Right lobe of liver (tissue), 6 donors: ENCODE results near the gene IVNS1ABP. TPM values are rescaled to one million over a fixed set of nuclear protein-coding genes. Genes with fewer than 3 reads are reported as not detected.

Experiments
- ATAC-seq, 4 donors: fragments of 200-7000 bp; cut with Tn5 transposase; one replicate each; pipeline ENCODE4 v1.9.1; 2020; ENCODE audit warnings: mild to moderate bottlenecking in 4 of 4, moderate library complexity in 4 of 4
- DNase-seq, 3 donors: peaks; one replicate each; pipeline ENCODE4 v3.0.0-alpha.2; 2020
- H3K27ac ChIP-seq, 3 donors: fragments of 200-600 bp; one replicate each; pipeline ENCODE4 v1.8.0; 2022
- H3K27me3 ChIP-seq, 2 donors: fragments of 200-600 bp; one replicate each; pipeline ENCODE4 v1.8.0; 2022
- H3K36me3 ChIP-seq, 4 donors: fragments of 200-600 bp; sonication (generic) in 1 of 4; one replicate each; pipeline versions ENCODE4 v1.5.1 to v1.8.0; 2017 to 2022; ENCODE audit warnings: control low read depth in 1 of 4
- H3K4me1 ChIP-seq, 4 donors: fragments of 200-600 bp; sonication (generic) in 1 of 4; one replicate each; pipeline versions ENCODE4 v1.5.1 to v1.8.0; 2017 to 2022; ENCODE audit warnings: control low read depth in 1 of 4
- H3K4me3 ChIP-seq, 3 donors: fragments of 200-600 bp; one replicate each; pipeline ENCODE4 v1.8.0; 2022
- H3K9me3 ChIP-seq, 4 donors: fragments of 200-600 bp; sonication (generic) in 1 of 4; one replicate each; pipeline versions ENCODE4 v1.5.1 to v1.8.0; 2017 to 2022; ENCODE audit warnings: control low read depth in 1 of 4
- POLR2A ChIP-seq: fragments of 450-650 bp; IDR thresholded peaks from one replicate; pipeline ENCODE4 v1.6.1; 2017; ENCODE audit warnings: antibody characterized with exemption, mild to moderate bottlenecking
- WGBS: methylation state at CpG from one replicate; pipeline ENCODE4 v1.1.6; 2018; ENCODE audit warnings: low coverage, low lambda C conversion rate; ENCODE audit not compliant: insufficient coverage; ENCODE audit errors: missing lambda C conversion rate; 5-methylcytosine and 5-hydroxymethylcytosine counted together
- intact Hi-C, 2 donors: fragments of 100-400 bp; cut with DNase I; formaldehyde crosslinking; loops; one replicate each; pipeline versions ENCODE4 v1.11.2 to v1.14.1; 2022
- total RNA-seq, 6 experiments: library from RNA; depleted of rRNA in 2 of 6; stranded (reverse); fragments of >200 nt in 2 of 6; fragmentation: NEBNext Ultra II Directional in 3 of 6; extraction: Animal tissue kit (Norgen Biotek cat#: 25700) in 3 of 6; gene quantifications; one replicate each; pipeline versions ENCODE4 v1.1.0 to v1.2.4, GENCODE V29; 2016 to 2023
- TF ChIP-seq, protein P1 (sequence below), 4 donors: fragments of 200-600 bp in 3 of 4; fragments of 450-650 bp in 1 of 4; IDR thresholded peaks; one replicate each; pipeline versions ENCODE4 v1.5.1 to v1.8.0; 2016 to 2022; ENCODE audit warnings: antibody characterized with exemption in 4 of 4, mild to moderate bottlenecking in 2 of 4
- donor health status: DM: no; HTN: yes; CAD: no.
- donor health status: DM: no; HTN: no; CAD: no.
- donor health status: DM: no; HTN: no; CAD: no.
- donor health status: DM: no; HTN: yes; CAD: no.
- donor health status: DM: no; HTN: yes; CAD: no.

IVNS1ABP gene
- total RNA-seq, 6 experiments from 2014 or later, result 17.0 to 38.3 (median 26.8) TPM

DNA sequence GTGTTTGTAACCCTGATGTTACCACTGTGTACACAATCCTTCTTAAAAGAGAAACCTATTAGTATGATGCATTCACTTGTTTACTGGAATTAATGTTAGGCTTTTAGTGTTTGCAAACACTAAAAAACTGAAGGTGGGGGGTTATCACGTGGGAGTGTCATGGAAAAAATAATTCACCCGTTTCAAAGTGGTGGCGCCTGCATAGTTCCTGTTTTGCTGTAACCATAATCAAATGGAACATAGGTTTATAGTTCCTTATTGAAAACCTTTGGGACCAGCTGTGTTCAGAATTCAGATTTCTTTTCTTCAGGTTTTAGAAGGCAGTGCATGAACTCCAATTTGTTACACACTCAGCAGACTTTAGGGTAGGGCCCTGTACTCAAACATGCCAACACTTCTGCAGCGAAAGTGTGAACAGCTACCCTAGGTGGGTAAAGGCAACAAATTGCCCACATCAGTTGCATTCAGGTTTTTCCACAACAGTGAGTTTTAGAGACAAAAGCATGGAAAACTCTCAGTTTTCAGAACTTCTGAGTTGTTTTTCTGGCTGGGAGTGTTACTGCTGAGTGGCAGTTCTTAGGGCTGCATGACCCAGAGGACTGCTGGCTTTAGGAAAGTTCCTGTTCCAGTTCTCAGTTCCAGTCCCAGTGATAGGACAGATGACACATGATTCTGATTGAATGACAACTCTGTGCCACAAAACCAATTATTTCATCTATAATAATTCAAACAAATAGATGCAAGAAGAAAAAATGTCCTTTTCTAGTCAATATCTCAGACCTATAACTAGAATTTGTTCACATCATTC lies 29.1 kb upstream of the IVNS1ABP start:
- Histone ChIP-seq H3K9me3 (no peaks in the 10 kb centered on the region), H3K4me3 (no peak overlapping the region), H3K36me3 (no peaks in the 10 kb centered on the region), H3K4me1 (peaks cover 0 to 15% (median 2%) of the 10 kb centered on the region in 4 donors), H3K27me3 (no peaks in the 10 kb centered on the region), H3K27ac (peak overlapping the region in 1 of 3 donors; percentile 17)
- 45% methylated on average over 3 of the region's 4 CpGs for WGBS
- TF ChIP-seq, protein P1, sequence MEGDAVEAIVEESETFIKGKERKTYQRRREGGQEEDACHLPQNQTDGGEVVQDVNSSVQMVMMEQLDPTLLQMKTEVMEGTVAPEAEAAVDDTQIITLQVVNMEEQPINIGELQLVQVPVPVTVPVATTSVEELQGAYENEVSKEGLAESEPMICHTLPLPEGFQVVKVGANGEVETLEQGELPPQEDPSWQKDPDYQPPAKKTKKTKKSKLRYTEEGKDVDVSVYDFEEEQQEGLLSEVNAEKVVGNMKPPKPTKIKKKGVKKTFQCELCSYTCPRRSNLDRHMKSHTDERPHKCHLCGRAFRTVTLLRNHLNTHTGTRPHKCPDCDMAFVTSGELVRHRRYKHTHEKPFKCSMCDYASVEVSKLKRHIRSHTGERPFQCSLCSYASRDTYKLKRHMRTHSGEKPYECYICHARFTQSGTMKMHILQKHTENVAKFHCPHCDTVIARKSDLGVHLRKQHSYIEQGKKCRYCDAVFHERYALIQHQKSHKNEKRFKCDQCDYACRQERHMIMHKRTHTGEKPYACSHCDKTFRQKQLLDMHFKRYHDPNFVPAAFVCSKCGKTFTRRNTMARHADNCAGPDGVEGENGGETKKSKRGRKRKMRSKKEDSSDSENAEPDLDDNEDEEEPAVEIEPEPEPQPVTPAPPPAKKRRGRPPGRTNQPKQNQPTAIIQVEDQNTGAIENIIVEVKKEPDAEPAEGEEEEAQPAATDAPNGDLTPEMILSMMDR (IDR thresholded peaks at IDR 0.05), result no peak
- no peak for TF ChIP-seq POLR2A
- ATAC-seq (peak in 3 of 4 donors; percentile 52 to 70 (median 56)), DNase-seq (no peak)
- intact Hi-C loops, result no loop called here

DNA sequence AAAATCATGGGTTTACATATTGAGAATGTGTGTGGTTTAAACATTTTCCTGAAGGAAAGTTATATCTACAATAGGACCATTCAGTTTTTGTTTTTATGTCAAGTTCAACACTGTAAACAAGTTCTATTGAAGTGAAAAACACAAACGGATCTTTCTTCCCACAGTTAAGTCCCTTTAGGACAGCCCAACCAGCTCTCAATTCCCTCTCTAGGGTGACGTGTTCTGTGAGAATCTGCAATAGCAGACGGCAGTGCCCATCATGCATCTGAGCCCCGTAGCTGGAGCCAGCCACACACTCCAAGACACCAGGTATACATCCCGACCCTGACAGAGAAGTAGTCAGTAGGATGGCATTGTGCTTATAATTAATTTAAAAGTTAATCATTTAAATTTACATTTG lies 26.3 kb upstream of the IVNS1ABP start:
- no peaks in the 10 kb centered on the region for H3K4me1 ChIP-seq
- H3K4me3 ChIP-seq, result no peak overlapping the region
- no peaks in the 10 kb centered on the region for H3K27me3 ChIP-seq
- 76% methylated on average over 5 of the region's 5 CpGs for WGBS
- TF ChIP-seq, protein P1 (IDR thresholded peaks at IDR 0.05), result no peak
- no peak for TF ChIP-seq POLR2A
- DNase-seq (no peak), ATAC-seq (peak in 1 of 4 donors; percentile 18)
- H3K27ac ChIP-seq, result no peak overlapping the region
- H3K36me3 ChIP-seq, result no peaks in the 10 kb centered on the region
- no peaks in the 10 kb centered on the region for H3K9me3 ChIP-seq
- intact Hi-C loops, result no loop called here

GRCh38 chr1:185342672-185343259 lies 25.7 kb upstream of the IVNS1ABP start:
- intact Hi-C loops, result no loop called here
- Histone ChIP-seq H3K4me1 (no peaks in the 10 kb centered on the region), H3K4me3 (no peak overlapping the region), H3K36me3 (no peaks in the 10 kb centered on the region), H3K9me3 (no peaks in the 10 kb centered on the region), H3K27ac (no peak overlapping the region), H3K27me3 (no peaks in the 10 kb centered on the region)
- WGBS, result 70% methylated on average over 3 of the region's 3 CpGs
- DNase-seq (no peak), ATAC-seq (no peak)
- TF ChIP-seq, protein P1 (IDR thresholded peaks at IDR 0.05), result no peak
- no peak for TF ChIP-seq POLR2A

- intact Hi-C loops, result no loop called here
- DNase-seq (no peak), ATAC-seq (no peak)
- H3K27ac ChIP-seq, result no peak overlapping the region
- TF ChIP-seq POLR2A, result no peak
- TF ChIP-seq, protein P1 (IDR thresholded peaks at IDR 0.05), result no peak
- H3K4me1 ChIP-seq, result no peaks in the 10 kb centered on the region
- no peak overlapping the region for H3K4me3 ChIP-seq
- no peaks in the 10 kb centered on the region for H3K9me3 ChIP-seq
- no peaks in the 10 kb centered on the region for H3K36me3 ChIP-seq
- H3K27me3 ChIP-seq, result no peaks in the 10 kb centered on the region
- WGBS, result 100% methylated on average over 1 of the region's 2 CpGs
Measured at GRCh38 chr1:185342017-185342416, 25.0 kb upstream of the IVNS1ABP start.
